Measurements from ENCODE around the gene LYPD8. TPM values are rescaled to one million over a fixed set of nuclear protein-coding genes. Genes with fewer than 3 reads are reported as not detected.

The LYPD8 gene
- total RNA-seq, 4 donors from 2014 or later: not detected

- DNase-seq: no peak
- no peaks in the 10 kb centered on the region for H3K27me3 ChIP-seq
- no peaks in the 10 kb centered on the region for H3K36me3 ChIP-seq
- WGBS, 2 donors: 53 to 73% methylated on average over 3 of the region's 3 CpGs
- no peak for TF ChIP-seq POLR2A (IDR thresholded peaks at IDR 0.05)
- no peak for TF ChIP-seq CTCF (IDR thresholded peaks at IDR 0.05)
- no peaks in the 10 kb centered on the region for H3K4me1 ChIP-seq
- H3K9me3 ChIP-seq: no peaks in the 10 kb centered on the region
- no peak overlapping the region for H3K27ac ChIP-seq
- no peak overlapping the region for H3K4me3 ChIP-seq
- intact Hi-C loops (cut with DNase I): no loop called here
Observed at GRCh38 chr1:248696261-248696660, 59.3 kb downstream of the LYPD8 start.

GRCh38 chr1:248695451-248696132 lies 60.0 kb downstream of the LYPD8 start:
- DNase-seq: no peak
- Histone ChIP-seq H3K9me3 (no peaks in the 10 kb centered on the region), H3K36me3 (no peaks in the 10 kb centered on the region), H3K27me3 (no peaks in the 10 kb centered on the region), H3K4me3 (no peak overlapping the region), H3K4me1 (no peaks in the 10 kb centered on the region), H3K27ac (no peak overlapping the region)
- intact Hi-C loops (cut with DNase I): no loop called here
- no peak for TF ChIP-seq POLR2A (IDR thresholded peaks at IDR 0.05)
- TF ChIP-seq CTCF (IDR thresholded peaks at IDR 0.05): no peak
- WGBS, 2 donors: 80 to 81% methylated on average over 9 to 10 of the region's 13 CpGs

GRCh38 chr1:248691567-248692155 lies 63.9 kb downstream of the LYPD8 start:
- no peaks in the 10 kb centered on the region for H3K36me3 ChIP-seq
- DNase-seq: no peak
- no peaks in the 10 kb centered on the region for H3K4me1 ChIP-seq
- WGBS, 2 donors: 67 to 93% methylated on average over 1 to 7 of the region's 51 CpGs
- no peaks in the 10 kb centered on the region for H3K27me3 ChIP-seq
- TF ChIP-seq CTCF (IDR thresholded peaks at IDR 0.05): no peak
- no peak for TF ChIP-seq POLR2A (IDR thresholded peaks at IDR 0.05)
- no peak overlapping the region for H3K4me3 ChIP-seq
- H3K9me3 ChIP-seq: no peaks in the 10 kb centered on the region
- intact Hi-C loops (cut with DNase I): no loop called here
- no peak overlapping the region for H3K27ac ChIP-seq

Small RNA genes within 50 kb of the gene (small RNA-seq; reads per million reads assigned to genes)
- 0 reads per million in 4 donors for gene AHCYP8

Other genes with a start within 250 kb of the LYPD8 start
- not detected for gene OR2G6, start 247.7 kb downstream of the LYPD8 start, total RNA-seq
- not detected for gene OR2T29, start 193.0 kb downstream of the LYPD8 start, total RNA-seq
- gene OR2T34, start 181.0 kb downstream of the LYPD8 start, total RNA-seq: not detected
- not detected for gene OR2T10, start 158.1 kb downstream of the LYPD8 start, total RNA-seq
- gene OR2T11, start 120.7 kb downstream of the LYPD8 start, total RNA-seq: not detected
- not detected for gene OR2T35, start 110.5 kb downstream of the LYPD8 start, total RNA-seq
- gene OR2T27, start 100.2 kb downstream of the LYPD8 start, total RNA-seq: not detected
- not detected for gene OR14I1, start 53.0 kb downstream of the LYPD8 start, total RNA-seq
- 10 to 100 TPM; 19.2 to 23.1 (median 21.9) TPM for gene SH3BP5L, start 70.2 kb upstream of the LYPD8 start, total RNA-seq
- gene ZNF672, start 82.5 kb upstream of the LYPD8 start, total RNA-seq: 10 to 100 TPM; 22.3 to 25.8 (median 24.0) TPM
- gene ZNF692, start 103.3 kb upstream of the LYPD8 start, total RNA-seq: 10 to 100 TPM; 35.7 to 67.9 (median 40.7) TPM
- 1 to 10 TPM; 4.1 to 9.5 (median 6.7) TPM for gene PGBD2, start 150.5 kb upstream of the LYPD8 start, total RNA-seq